22Rv1 (cell line): ENCODE measurements around the gene ZSCAN4.

Source experiments
- ZFX ChIP-seq: fragments of 450-650 bp; IDR thresholded peaks from 2 replicates; pipeline ENCODE4 v1.6.1; 2017; ENCODE audit warnings: antibody characterized with exemption, borderline replicate concordance
- TF ChIP-seq, protein P1 (sequence below): fragments of 450-650 bp; IDR thresholded peaks from 2 replicates; pipeline ENCODE4 v1.5.1; 2017; ENCODE audit warnings: mild to moderate bottlenecking

DNA sequence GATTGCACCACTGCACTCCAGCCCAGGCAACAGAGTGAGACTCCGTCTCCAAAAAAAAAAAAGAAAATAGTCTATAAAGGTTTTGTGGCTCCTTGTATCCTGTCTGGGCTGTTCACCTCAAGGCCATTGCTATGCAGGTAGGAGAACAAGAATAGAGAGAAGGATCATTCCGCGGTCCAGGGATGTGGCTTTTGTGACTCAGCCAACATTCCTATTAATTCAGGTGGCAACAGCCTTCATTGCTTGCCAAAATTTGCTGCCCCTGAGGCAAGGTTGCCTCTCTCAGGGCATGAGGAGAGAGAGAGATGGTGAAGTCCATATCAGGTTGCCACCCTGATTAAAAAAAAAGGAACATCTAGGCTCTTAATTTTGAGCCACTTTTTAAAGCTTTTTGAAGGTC lies 21.0 kb downstream of the ZSCAN4 start:
- TF ChIP-seq, protein P1, sequence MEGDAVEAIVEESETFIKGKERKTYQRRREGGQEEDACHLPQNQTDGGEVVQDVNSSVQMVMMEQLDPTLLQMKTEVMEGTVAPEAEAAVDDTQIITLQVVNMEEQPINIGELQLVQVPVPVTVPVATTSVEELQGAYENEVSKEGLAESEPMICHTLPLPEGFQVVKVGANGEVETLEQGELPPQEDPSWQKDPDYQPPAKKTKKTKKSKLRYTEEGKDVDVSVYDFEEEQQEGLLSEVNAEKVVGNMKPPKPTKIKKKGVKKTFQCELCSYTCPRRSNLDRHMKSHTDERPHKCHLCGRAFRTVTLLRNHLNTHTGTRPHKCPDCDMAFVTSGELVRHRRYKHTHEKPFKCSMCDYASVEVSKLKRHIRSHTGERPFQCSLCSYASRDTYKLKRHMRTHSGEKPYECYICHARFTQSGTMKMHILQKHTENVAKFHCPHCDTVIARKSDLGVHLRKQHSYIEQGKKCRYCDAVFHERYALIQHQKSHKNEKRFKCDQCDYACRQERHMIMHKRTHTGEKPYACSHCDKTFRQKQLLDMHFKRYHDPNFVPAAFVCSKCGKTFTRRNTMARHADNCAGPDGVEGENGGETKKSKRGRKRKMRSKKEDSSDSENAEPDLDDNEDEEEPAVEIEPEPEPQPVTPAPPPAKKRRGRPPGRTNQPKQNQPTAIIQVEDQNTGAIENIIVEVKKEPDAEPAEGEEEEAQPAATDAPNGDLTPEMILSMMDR = no peak
- TF ChIP-seq ZFX = no peak
